Measurements from ENCODE around the gene IL32.

- TF ChIP-seq, protein P1, sequence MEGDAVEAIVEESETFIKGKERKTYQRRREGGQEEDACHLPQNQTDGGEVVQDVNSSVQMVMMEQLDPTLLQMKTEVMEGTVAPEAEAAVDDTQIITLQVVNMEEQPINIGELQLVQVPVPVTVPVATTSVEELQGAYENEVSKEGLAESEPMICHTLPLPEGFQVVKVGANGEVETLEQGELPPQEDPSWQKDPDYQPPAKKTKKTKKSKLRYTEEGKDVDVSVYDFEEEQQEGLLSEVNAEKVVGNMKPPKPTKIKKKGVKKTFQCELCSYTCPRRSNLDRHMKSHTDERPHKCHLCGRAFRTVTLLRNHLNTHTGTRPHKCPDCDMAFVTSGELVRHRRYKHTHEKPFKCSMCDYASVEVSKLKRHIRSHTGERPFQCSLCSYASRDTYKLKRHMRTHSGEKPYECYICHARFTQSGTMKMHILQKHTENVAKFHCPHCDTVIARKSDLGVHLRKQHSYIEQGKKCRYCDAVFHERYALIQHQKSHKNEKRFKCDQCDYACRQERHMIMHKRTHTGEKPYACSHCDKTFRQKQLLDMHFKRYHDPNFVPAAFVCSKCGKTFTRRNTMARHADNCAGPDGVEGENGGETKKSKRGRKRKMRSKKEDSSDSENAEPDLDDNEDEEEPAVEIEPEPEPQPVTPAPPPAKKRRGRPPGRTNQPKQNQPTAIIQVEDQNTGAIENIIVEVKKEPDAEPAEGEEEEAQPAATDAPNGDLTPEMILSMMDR (IDR thresholded peaks at IDR 0.05; ENCODE audit: low read length), result no peak
- no peak for TF ChIP-seq EZH2phosphoT487 (IDR thresholded peaks at IDR 0.05; ENCODE audit: low read length)
Measured at GRCh38 chr16:3066440-3066748, 954 bp downstream of the IL32 start.
